RPMI8226 (cell line): ENCODE results near the gene CARD8.
"Not testable (repeated sequence)": the region's sequence is repeated elsewhere in the genome, so short reads cannot be mapped to it uniquely, and the experiment has no call there.

ENCODE experiments used
- DNase-seq: peaks from one replicate; pipeline ENCODE4 v3.0.0-alpha.2; 2015

The CARD8 gene

GRCh38 chr19:48255376-48256303 is at the start of gene CARD8:
CARD8 (minus strand) TSS chr19:48255912; CDS start chr19:48241020, 14,892 bp downstream.
- peak; percentile 83 for DNase-seq

- DNase-seq = no peak
Measured at GRCh38 chr19:48303866-48304265, 48.2 kb upstream of the CARD8 start.

- no peak for DNase-seq
Measured at GRCh38 chr19:48303367-48303766, 47.7 kb upstream of the CARD8 start.

- no peak for DNase-seq
Measured at GRCh38 chr19:48302600-48302959, 46.9 kb upstream of the CARD8 start.

- no peak for DNase-seq
Measured at GRCh38 chr19:48301886-48302599, 46.3 kb upstream of the CARD8 start.

- DNase-seq = no peak
Measured at GRCh38 chr19:48297975-48298374, 42.3 kb upstream of the CARD8 start.

GRCh38 chr19:48296963-48297734 is 41.4 kb upstream of the CARD8 start:
- DNase-seq = no peak

- no peak for DNase-seq
Measured at GRCh38 chr19:48295458-48295857, 39.7 kb upstream of the CARD8 start.

- DNase-seq = no peak
Measured at GRCh38 chr19:48292798-48293197, 37.1 kb upstream of the CARD8 start.

- DNase-seq = not testable (repeated sequence)
Measured at GRCh38 chr19:48291489-48291815, 35.7 kb upstream of the CARD8 start.

- peak; percentile 36 for DNase-seq
Measured at GRCh38 chr19:48290771-48291488, 35.2 kb upstream of the CARD8 start.

- no peak for DNase-seq
Measured at GRCh38 chr19:48290401-48290770, 34.7 kb upstream of the CARD8 start.

GRCh38 chr19:48287748-48288147 is 32.0 kb upstream of the CARD8 start:
- no peak for DNase-seq

- DNase-seq = no peak
Measured at GRCh38 chr19:48284896-48285295, 29.2 kb upstream of the CARD8 start.

- DNase-seq = no peak
Measured at GRCh38 chr19:48283908-48284307, 28.2 kb upstream of the CARD8 start.

GRCh38 chr19:48279747-48280146 is 24.0 kb upstream of the CARD8 start:
- DNase-seq = no peak

GRCh38 chr19:48274938-48275337 is 19.2 kb upstream of the CARD8 start:
- DNase-seq = no peak

- DNase-seq = no peak
Measured at GRCh38 chr19:48274173-48274572, 18.5 kb upstream of the CARD8 start.

GRCh38 chr19:48271531-48272151 is 15.9 kb upstream of the CARD8 start:
- DNase-seq = no peak

- not testable (repeated sequence) for DNase-seq
Measured at GRCh38 chr19:48269617-48270026, 13.9 kb upstream of the CARD8 start.

GRCh38 chr19:48265326-48265725 is 9.6 kb upstream of the CARD8 start:
- DNase-seq = not testable (repeated sequence)

GRCh38 chr19:48260359-48260714 is 4.6 kb upstream of the CARD8 start:
- DNase-seq = not testable (repeated sequence)
